ENCODE data around the gene ATP1A1. TPM values are rescaled to one million over a fixed set of nuclear protein-coding genes. Genes with fewer than 3 reads are reported as not detected.

The ATP1A1 gene
- total RNA-seq, 8 experiments from 2014 or later, result 84.7 to 209 (median 128) TPM

GRCh38 chr1:116415699-116416533 is 42.9 kb downstream of the ATP1A1 start:
- 37 to 100% (median 60%) methylated on average over 1 to 4 of the region's 5 CpGs; no CpG with 5 or more reads in 5 of the 10 experiments for WGBS, 10 experiments
- Histone ChIP-seq H3K27ac (peak overlapping the region in 1 of 2 donors; percentile 71), H3K4me1 (replicated peaks in 1 of 2) (peaks cover 25 to 39% of the 10 kb centered on the region in 2 donors), H3K4me3 (no peak overlapping the region)
- in situ Hi-C loops (cut with MboI; ENCODE audit: low pct_unique_long_range_greater_than_20kb in 2 of 9, low sequenced_read_pairs in 9 of 9, unreplicated experiment in 9 of 9), result no loop called here
- ATAC-seq (replicated peaks in 6 of 8), result peak in 2 of 8 experiments; percentile 11 to 20

- Histone ChIP-seq H3K4me3 (no peak overlapping the region), H3K27ac (no peak overlapping the region), H3K4me1 (replicated peaks in 1 of 2) (peaks cover 25 to 39% of the 10 kb centered on the region in 2 donors)
- in situ Hi-C loops (cut with MboI; ENCODE audit: low pct_unique_long_range_greater_than_20kb in 2 of 9, low sequenced_read_pairs in 9 of 9, unreplicated experiment in 9 of 9), result no loop called here
- 53 to 100% (median 88%) methylated on average over 1 to 4 of the region's 4 CpGs; no CpG with 5 or more reads in 1 of the 10 experiments for WGBS, 10 experiments
- no peak for ATAC-seq (replicated peaks in 6 of 8)
Observed at GRCh38 chr1:116416854-116417513, 43.9 kb downstream of the ATP1A1 start.

- Histone ChIP-seq H3K4me1 (replicated peaks in 1 of 2) (peaks cover 25 to 39% of the 10 kb centered on the region in 2 donors), H3K4me3 (peak overlapping the region; percentile 45 to 66 (median 58)), H3K27ac (peak overlapping the region in 1 of 2 donors; percentile 1)
- in situ Hi-C loops (cut with MboI; ENCODE audit: low pct_unique_long_range_greater_than_20kb in 2 of 9, low sequenced_read_pairs in 9 of 9, unreplicated experiment in 9 of 9), result no loop called here
- WGBS, 10 experiments, result 20 to 82% (median 61%) methylated on average over 1 to 6 of the region's 6 CpGs; no CpG with 5 or more reads in 2 of the 10 experiments
- no peak for ATAC-seq (replicated peaks in 6 of 8)
Observed at GRCh38 chr1:116417678-116418077, 44.6 kb downstream of the ATP1A1 start.

- ATAC-seq (replicated peaks in 6 of 8), result peak; percentile 89 to 94 (median 92)
- Histone ChIP-seq H3K27ac (peak overlapping the region; percentile 66 to 77), H3K4me3 (peak overlapping the region; percentile 45 to 66 (median 58)), H3K4me1 (replicated peaks in 1 of 2) (peaks cover 25 to 39% of the 10 kb centered on the region in 2 donors)
- 0 to 10% (median 2%) methylated on average over 1 to 39 of the region's 48 CpGs; no CpG with 5 or more reads in 1 of the 10 experiments for WGBS, 10 experiments
- in situ Hi-C loops (cut with MboI; ENCODE audit: low pct_unique_long_range_greater_than_20kb in 2 of 9, low sequenced_read_pairs in 9 of 9, unreplicated experiment in 9 of 9), result no loop called here
Observed at GRCh38 chr1:116418091-116418830, 45.2 kb downstream of the ATP1A1 start.

GRCh38 chr1:116420417-116421200 is 47.6 kb downstream of the ATP1A1 start:
- in situ Hi-C loops (cut with MboI; ENCODE audit: low pct_unique_long_range_greater_than_20kb in 2 of 9, low sequenced_read_pairs in 9 of 9, unreplicated experiment in 9 of 9), result no loop called here
- H3K27ac ChIP-seq, result no peak overlapping the region
- H3K4me1 ChIP-seq (replicated peaks in 1 of 2), result peaks cover 22 to 32% of the 10 kb centered on the region in 2 donors
- ATAC-seq (replicated peaks in 6 of 8), result peak in 1 of 8 experiments; percentile 6
- H3K4me3 ChIP-seq, result no peak overlapping the region
- WGBS, 10 experiments, result 40 to 100% (median 84%) methylated on average over 1 to 2 of the region's 2 CpGs; no CpG with 5 or more reads in 3 of the 10 experiments

- ATAC-seq (replicated peaks in 6 of 8), result no peak
- 0 to 100% (median 80%) methylated on average over 1 to 5 of the region's 5 CpGs for WGBS, 10 experiments
- in situ Hi-C loops (cut with MboI; ENCODE audit: low pct_unique_long_range_greater_than_20kb in 2 of 9, low sequenced_read_pairs in 9 of 9, unreplicated experiment in 9 of 9), result no loop called here
- H3K4me3 ChIP-seq, result no peak overlapping the region
- peaks cover 0 to 8% of the 10 kb centered on the region in 2 donors for H3K4me1 ChIP-seq (replicated peaks in 1 of 2)
- no peak overlapping the region for H3K27ac ChIP-seq
Observed at GRCh38 chr1:116424438-116424837, 51.4 kb downstream of the ATP1A1 start.

- in situ Hi-C loops (cut with MboI; ENCODE audit: low pct_unique_long_range_greater_than_20kb in 2 of 9, low sequenced_read_pairs in 9 of 9, unreplicated experiment in 9 of 9), result no loop called here
- Histone ChIP-seq H3K4me1 (replicated peaks in 1 of 2) (peaks cover 0 to 8% of the 10 kb centered on the region in 2 donors), H3K27ac (no peak overlapping the region), H3K4me3 (no peak overlapping the region)
- 0 to 90% (median 78%) methylated on average over 1 of the region's 1 CpG; no CpG with 5 or more reads in 5 of the 10 experiments for WGBS, 10 experiments
- ATAC-seq (replicated peaks in 6 of 8), result no peak
Observed at GRCh38 chr1:116424863-116425262, 51.8 kb downstream of the ATP1A1 start.

GRCh38 chr1:116425987-116426386 is 52.9 kb downstream of the ATP1A1 start:
- Histone ChIP-seq H3K27ac (no peak overlapping the region), H3K4me3 (no peak overlapping the region), H3K4me1 (replicated peaks in 1 of 2) (no peaks in the 10 kb centered on the region)
- in situ Hi-C loops (cut with MboI; ENCODE audit: low pct_unique_long_range_greater_than_20kb in 2 of 9, low sequenced_read_pairs in 9 of 9, unreplicated experiment in 9 of 9), result no loop called here
- no peak for ATAC-seq (replicated peaks in 6 of 8)
- WGBS, 10 experiments, result 0 to 95% (median 82%) methylated on average over 1 to 5 of the region's 5 CpGs; no CpG with 5 or more reads in 4 of the 10 experiments

- Histone ChIP-seq H3K4me3 (no peak overlapping the region), H3K4me1 (replicated peaks in 1 of 2) (no peaks in the 10 kb centered on the region), H3K27ac (no peak overlapping the region)
- in situ Hi-C loops (cut with MboI; ENCODE audit: low pct_unique_long_range_greater_than_20kb in 2 of 9, low sequenced_read_pairs in 9 of 9, unreplicated experiment in 9 of 9), result no loop called here
- no peak for ATAC-seq (replicated peaks in 6 of 8)
- 20 to 91% (median 80%) methylated on average over 1 to 8 of the region's 9 CpGs; no CpG with 5 or more reads in 3 of the 10 experiments for WGBS, 10 experiments
Observed at GRCh38 chr1:116426401-116426800, 53.4 kb downstream of the ATP1A1 start.

GRCh38 chr1:116428576-116428975 is 55.5 kb downstream of the ATP1A1 start:
- Histone ChIP-seq H3K4me1 (replicated peaks in 1 of 2) (peaks cover 0 to 2% of the 10 kb centered on the region in 2 donors), H3K27ac (no peak overlapping the region), H3K4me3 (no peak overlapping the region)
- in situ Hi-C loops (cut with MboI; ENCODE audit: low pct_unique_long_range_greater_than_20kb in 2 of 9, low sequenced_read_pairs in 9 of 9, unreplicated experiment in 9 of 9), result no loop called here
- ATAC-seq (replicated peaks in 6 of 8), result no peak
- 20 to 94% (median 82%) methylated on average over 1 to 6 of the region's 6 CpGs; no CpG with 5 or more reads in 2 of the 10 experiments for WGBS, 10 experiments

GRCh38 chr1:116429821-116430374 is 56.9 kb downstream of the ATP1A1 start:
- no peak overlapping the region for H3K4me3 ChIP-seq
- no peak overlapping the region for H3K27ac ChIP-seq
- H3K4me1 ChIP-seq (replicated peaks in 1 of 2), result peaks cover 0 to 2% of the 10 kb centered on the region in 2 donors
- in situ Hi-C loops (cut with MboI; ENCODE audit: low pct_unique_long_range_greater_than_20kb in 2 of 9, low sequenced_read_pairs in 9 of 9, unreplicated experiment in 9 of 9), result no loop called here
- 0 to 86% (median 83%) methylated on average over 1 to 2 of the region's 2 CpGs; no CpG with 5 or more reads in 5 of the 10 experiments for WGBS, 10 experiments
- no peak for ATAC-seq (replicated peaks in 6 of 8)

All from motor neuron (in vitro differentiated cells).